K562 (cell line): ENCODE results near the gene DCAF6. TPM values are rescaled to one million over a fixed set of nuclear protein-coding genes. Genes with fewer than 3 reads are reported as not detected.
A peak's percentile ranks its signal among the peaks of the same experiment; 100 is the strongest.

Experiments used
- ATAC-seq: fragments of 200-7000 bp; cut with Tn5 transposase; 3 replicates; pipeline ENCODE4 v1.9.1; 2020; ENCODE audit warnings: moderate library complexity
- BruUV-seq: library from RNA; stranded (reverse); fragments of 400-500 nt; replicated peaks from 2 replicates; lab custom pipeline; 2021; lab: Mats Ljungman, UMichigan
- CTCF ChIA-PET: fragments of 300-600 bp; formaldehyde crosslinking; extraction: SDS; loops from one replicate; lab custom pipeline; 2021; ENCODE audit warnings: low intra/inter-chr PET ratio; lab: Yijun Ruan, JAX
- POLR2A ChIA-PET: fragments of 300-600, 350-650 bp; sonication (Branson Sonifier 250); formaldehyde crosslinking; extraction: SDS; loops from one replicate; lab custom pipeline; 2021; ENCODE audit warnings: antibody characterized with exemption, inconsistent platforms; lab: Yijun Ruan, JAX
- DNase-seq, 4 experiments: peaks; one replicate each; pipeline versions ENCODE4 v3.0.0 to v3.0.0-alpha.2; 2011 to 2018; ENCODE audit warnings: low spot score in 3 of 4, mixed read lengths in 3 of 4; ENCODE audit errors: extremely low read depth in 1 of 4
- FAIRE-seq: peaks from 2 replicates; lab custom pipeline; 2011; peaks lifted over from hg19 to GRCh38; lab: Jason Lieb, UNC
- H2AFZ ChIP-seq: 2 replicates; pipeline ENCODE4 v1.6.0; 2011; ENCODE audit warnings: low read depth, low read length, control low read depth, inconsistent platforms
- H3K27ac ChIP-seq: fragments of 200-600 bp; 3 replicates; pipeline ENCODE4 v1.8.0; 2011; ENCODE audit warnings: low read depth, mild to moderate bottlenecking, control low read depth, inconsistent platforms, low read length, moderate library complexity, mixed read lengths; ENCODE audit errors: extremely low read depth
- H3K27me3 ChIP-seq, 2 experiments: fragments of 300-600 bp in 1 of 2; 2 replicates in 1 of 2; 3 replicates in 1 of 2; pipeline versions ENCODE4 v1.6.0 to v1.8.0; 2011; ENCODE audit warnings: inconsistent platforms in 2 of 2, low read length in 2 of 2, mild to moderate bottlenecking in 1 of 2, mixed read lengths in 1 of 2, moderate library complexity in 1 of 2; ENCODE audit not compliant: control insufficient read depth in 2 of 2, insufficient read depth in 2 of 2
- H3K36me3 ChIP-seq: fragments of 300-600 bp; 3 replicates; pipeline ENCODE4 v1.8.0; 2011; ENCODE audit warnings: mild to moderate bottlenecking, low read length, inconsistent platforms; ENCODE audit not compliant: control insufficient read depth, insufficient read depth
- H3K4me1 ChIP-seq, 2 experiments: fragments of 200-600 bp in 1 of 2; replicated peaks in 1 of 2; 2 replicates in 1 of 2; 3 replicates in 1 of 2; pipeline versions ENCODE4 v1.5.1 to v1.8.0; 2011; ENCODE audit warnings: inconsistent platforms in 2 of 2, low read length in 2 of 2, mild to moderate bottlenecking in 1 of 2, mixed read lengths in 1 of 2, moderate library complexity in 1 of 2; ENCODE audit not compliant: control insufficient read depth in 2 of 2, insufficient read depth in 2 of 2
- H3K4me2 ChIP-seq: 2 replicates; pipeline ENCODE4 v1.6.1; 2011; ENCODE audit warnings: low read length, control low read depth, inconsistent platforms, mixed read lengths; ENCODE audit not compliant: insufficient read depth
- H3K4me3 ChIP-seq: fragments of 200-600 bp; sonication (generic), shearing (Covaris generic); 2 replicates; pipeline ENCODE4 v1.5.1; 2016; ENCODE audit warnings: control low read depth, inconsistent platforms
- H3K79me2 ChIP-seq: fragments of 200-600 bp; 3 replicates; pipeline ENCODE4 v1.8.0; 2011; ENCODE audit warnings: low read length, inconsistent platforms; ENCODE audit not compliant: control insufficient read depth, insufficient read depth
- H3K9ac ChIP-seq, 2 experiments: 2 replicates each; pipeline versions ENCODE4 v1.6.0 to v1.6.1; 2011; ENCODE audit warnings: low read depth in 2 of 2, low read length in 2 of 2, control low read depth in 1 of 2, inconsistent platforms in 1 of 2, mild to moderate bottlenecking in 1 of 2, mixed read lengths in 1 of 2; ENCODE audit not compliant: insufficient read depth in 1 of 2
- H3K9me1 ChIP-seq: one replicate; pipeline ENCODE4 v1.6.0; 2011; ENCODE audit warnings: inconsistent platforms, mild to moderate bottlenecking, low read length, moderate library complexity; ENCODE audit not compliant: control insufficient read depth, insufficient read depth
- H3K9me3 ChIP-seq: replicated peaks from 2 replicates; pipeline ENCODE4 v1.5.1; 2011; ENCODE audit warnings: low read depth, low read length, inconsistent platforms; ENCODE audit not compliant: control insufficient read depth, insufficient read depth
- H4K20me1 ChIP-seq: replicated peaks from 2 replicates; pipeline ENCODE4 v1.6.1; 2011; ENCODE audit warnings: low read length, inconsistent platforms, mixed read lengths; ENCODE audit not compliant: control insufficient read depth, insufficient read depth
- CXXC5 ChIP-seq: fragments of 250-450 bp; sonication (Bioruptor Pico); IDR thresholded peaks from 2 replicates; pipeline ENCODE4 v1.8.0; 2022; ENCODE audit warnings: inconsistent platforms, mild to moderate bottlenecking, moderate library complexity
- HOXB6 ChIP-seq: fragments of 250-450 bp; sonication (Bioruptor Pico); IDR thresholded peaks from 2 replicates; pipeline ENCODE4 v1.5.1; 2022; ENCODE audit warnings: mild to moderate bottlenecking, borderline replicate concordance
- SMAD3 ChIP-seq: fragments of 450-650 bp; formaldehyde crosslinking; conservative IDR thresholded peaks from 2 replicates; pipeline ENCODE4 v1.4.0; 2020; ENCODE audit warnings: mild to moderate bottlenecking
- SNAPC5 ChIP-seq: fragments of 250-450 bp; sonication (Bioruptor Pico); IDR thresholded peaks from 2 replicates; pipeline ENCODE4 v1.8.0; 2021; ENCODE audit warnings: moderate library complexity, mild to moderate bottlenecking, inconsistent platforms
- ZNF384 ChIP-seq: IDR thresholded peaks from 2 replicates; pipeline ENCODE4 v1.6.1; 2012; ENCODE audit warnings: low read depth, low read length, improper control_type of control experiment
- WGBS: fragments of 100-300 bp; shearing (Covaris generic); methylation state at CpG from one replicate; pipeline ENCODE4 v1.1.6; 2016; ENCODE audit warnings: low coverage, mixed read lengths; ENCODE audit not compliant: insufficient coverage; ENCODE audit errors: missing lambda C conversion rate; 5-methylcytosine and 5-hydroxymethylcytosine counted together
- in situ Hi-C: fragments of 300-500 bp; cut with MboI; formaldehyde crosslinking; loops from 4 replicates; pipeline ENCODE4 v1.15.0; 2018; ENCODE audit warnings: inconsistent platforms, mixed read lengths
- intact Hi-C: fragments of 100-400 bp; cut with micrococcal nuclease; formaldehyde crosslinking; loops from 2 replicates; pipeline ENCODE4 v1.14.2; 2022
- polyA plus RNA-seq, 8 experiments: library from polyadenylated mRNA; depleted of rRNA in 4 of 8; stranded (reverse) in 5 of 8; unstranded in 3 of 8; fragments of >200 nt; fragmentation: Nextera tagmentation in 2 of 8; fragmentation: Illumina TruSeq in 1 of 8; extraction: Ambion mirVana in 2 of 8; extraction: Trizol in 1 of 8; gene quantifications; 2 replicates each; pipeline versions ENCODE4 v1.2.1 to v1.2.3, GENCODE V29; 2011 to 2014; ENCODE audit warnings: inconsistent platforms in 1 of 8, missing spikeins in 1 of 8
- total RNA-seq, 7 experiments: library from RNA; depleted of rRNA in 6 of 7; stranded (reverse); fragments of >200 nt in 6 of 7; fragmentation: Illumina TruSeq in 2 of 7; extraction: Trizol in 2 of 7; gene quantifications; 2 replicates each; pipeline versions ENCODE4 v1.2.1 to v1.2.3, GENCODE V29; 2011 to 2021; ENCODE audit warnings: low replicate concordance in 1 of 7

DCAF6 gene
- total and polyA plus RNA-seq, 9 of the 15 experiments (the other 6 are each of a cell fraction or from before 2014, with no cell fraction given): 19.1 to 102 (median 46.3) TPM

DNA sequence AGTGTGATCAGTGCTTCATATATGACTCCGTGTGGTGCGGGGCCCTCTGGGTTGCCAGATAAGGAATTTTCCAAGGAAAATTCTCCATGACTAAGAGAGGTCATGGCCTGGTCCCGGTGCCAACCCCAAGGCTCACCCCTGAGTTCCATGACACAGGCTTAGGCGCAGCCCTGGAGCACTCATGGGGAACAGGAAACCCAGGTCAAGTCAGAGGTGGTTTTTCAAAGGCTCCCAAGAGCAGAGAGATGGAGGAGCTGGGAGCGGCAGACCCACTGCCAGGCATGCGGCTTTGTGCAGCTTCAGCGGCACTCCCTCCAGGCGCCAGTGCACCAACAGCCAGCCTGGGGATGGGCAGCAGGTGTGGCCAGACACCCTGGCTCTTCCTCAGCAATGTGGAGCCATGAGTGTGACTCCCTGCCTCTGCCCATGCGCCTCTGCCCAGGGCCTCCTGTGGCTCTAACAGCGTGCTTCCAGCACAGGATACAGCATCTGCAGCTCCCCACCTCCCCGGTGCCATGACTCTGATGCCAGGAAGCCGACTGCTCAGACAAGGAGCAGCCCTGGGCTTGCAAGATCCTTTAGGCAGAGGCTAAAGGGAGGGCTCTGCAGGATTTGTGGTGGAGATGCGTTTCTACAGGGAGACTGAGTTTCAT is 153.0 kb downstream of the DCAF6 start:
- no peak overlapping the region for H3K27ac ChIP-seq
- H3K9me1 ChIP-seq: no peaks in the 10 kb centered on the region
- no peak overlapping the region for H3K4me3 ChIP-seq
- BruUV-seq: no TSS peak
- no peaks in the 10 kb centered on the region for H3K36me3 ChIP-seq
- DNase-seq (no peak), FAIRE-seq (no peak), ATAC-seq (no peak)
- H3K27me3 ChIP-seq: peaks cover 0 to 15% of the 10 kb centered on the region in 2 experiments; a peak in 2 of 5 replicates
- POLR2A ChIA-PET: no interaction called here
- no peak overlapping the region for H2AFZ ChIP-seq
- CTCF ChIA-PET: interaction anchor here (0.6 kb wide), 1 partner anchor 67 kb away, joined by 4 read pairs; no protein-coding TSS in a partner anchor
- peak overlapping the region in 1 of 2 experiments; percentile 11; a peak in 1 of 4 replicates for H3K9ac ChIP-seq
- no peak for TF ChIP-seq ZNF384
- no peak for TF ChIP-seq SNAPC5 (CRISPR knock-in tag)
- TF ChIP-seq CXXC5 (CRISPR knock-in tag): no peak
- no peak for TF ChIP-seq HOXB6 (CRISPR knock-in tag)
- TF ChIP-seq SMAD3: no peak
- no peaks in the 10 kb centered on the region for H3K9me3 ChIP-seq
- in situ Hi-C loops (no loop called here), intact Hi-C loops (loop anchor here (10.0 kb wide), 2 partner anchors 405 to 485 kb away; no protein-coding TSS in a partner anchor)
- 54% methylated on average over 13 of the region's 13 CpGs for WGBS
- peaks cover 3 to 17% of the 10 kb centered on the region in 2 experiments; a peak in 4 of 5 replicates for H3K4me1 ChIP-seq
- H3K79me2 ChIP-seq: no peaks in the 10 kb centered on the region
- no peak overlapping the region for H3K4me2 ChIP-seq
- H4K20me1 ChIP-seq: no peaks in the 10 kb centered on the region
